SH-SY5Y (cell line): ENCODE results near the gene ELF4.

Experiments used
- GATA2 ChIP-seq: IDR thresholded peaks from 2 replicates; pipeline ENCODE4 v1.6.1; 2011; ENCODE audit warnings: mild to moderate bottlenecking, low read depth, low read length
- GATA3 ChIP-seq: IDR thresholded peaks from 2 replicates; pipeline ENCODE4 v1.6.1; 2011; ENCODE audit warnings: low read depth, mild to moderate bottlenecking, low read length, moderate library complexity

- TF ChIP-seq GATA3, result no peak
- TF ChIP-seq GATA2, result no peak
Observed at GRCh38 chrX:130090364-130090763, 19.9 kb downstream of the ELF4 start.
